Endothelial cell of umbilical vein (primary cell): ENCODE results near the gene PTDSS2. TPM values are rescaled to one million over a fixed set of nuclear protein-coding genes. Genes with fewer than 3 reads are reported as not detected.

Experiments used
- BruUV-seq: library from RNA; stranded (reverse); fragments of 400-500 nt; replicated peaks from 2 replicates; lab custom pipeline; 2021; lab: Mats Ljungman, UMichigan
- CTCF ChIA-PET: fragments of 300-600, 350-600 bp; sonication (Branson Sonifier 250); formaldehyde crosslinking; loops from one replicate; lab custom pipeline; 2021; ENCODE audit warnings: antibody characterized with exemption, inconsistent platforms; lab: Charles Lee
- POLR2A ChIA-PET: fragments of 300-600, 350-600 bp; sonication (Branson Sonifier 250); formaldehyde crosslinking; loops from one replicate; lab custom pipeline; 2021; ENCODE audit warnings: antibody characterized with exemption, inconsistent platforms; lab: Charles Lee
- DNase-seq: peaks from one replicate; pipeline ENCODE4 v3.0.0-alpha.2; 2011; ENCODE audit warnings: low read depth, low spot score
- FAIRE-seq: peaks from 2 replicates; lab custom pipeline; 2011; peaks lifted over from hg19 to GRCh38; lab: Jason Lieb, UNC
- H2AFZ ChIP-seq: 2 replicates; pipeline ENCODE4 v1.6.0; 2012; ENCODE audit warnings: low read depth, low read length, control low read depth, inconsistent platforms
- H3K27ac ChIP-seq: 2 replicates; pipeline ENCODE4 v1.5.1; 2011; ENCODE audit warnings: low read depth, mild to moderate bottlenecking, control low read depth, low read length, moderate library complexity; ENCODE audit not compliant: insufficient read depth
- H3K27me3 ChIP-seq, 2 experiments: 2 replicates each; pipeline versions ENCODE4 v1.6.0 to v1.6.1; 2011; ENCODE audit warnings: low read length in 2 of 2, mixed read lengths in 1 of 2; ENCODE audit not compliant: control insufficient read depth in 2 of 2, insufficient read depth in 2 of 2
- H3K36me3 ChIP-seq, 2 experiments: 2 replicates in 1 of 2; 3 replicates in 1 of 2; pipeline ENCODE4 v1.5.1; 2011; ENCODE audit warnings: low read length in 2 of 2, mild to moderate bottlenecking in 1 of 2, moderate library complexity in 1 of 2; ENCODE audit not compliant: control insufficient read depth in 2 of 2, insufficient read depth in 2 of 2; ENCODE audit errors: extremely low read depth in 1 of 2
- H3K4me1 ChIP-seq: 3 replicates; pipeline ENCODE4 v1.5.1; 2011; ENCODE audit warnings: mild to moderate bottlenecking, low read length; ENCODE audit not compliant: control insufficient read depth, insufficient read depth; ENCODE audit errors: extremely low read depth
- H3K4me2 ChIP-seq: 2 replicates; pipeline ENCODE4 v1.6.1; 2011; ENCODE audit warnings: low read length, control low read depth, mixed read lengths; ENCODE audit not compliant: insufficient read depth
- H3K4me3 ChIP-seq, 3 experiments: fragments of 200-600 bp in 1 of 3; sonication (generic), shearing (Covaris generic) in 1 of 3; replicated peaks in 1 of 3; 2 replicates each; pipeline ENCODE4 v1.5.1; 2011 to 2016; ENCODE audit warnings: control low read depth in 3 of 3, low read length in 3 of 3, mild to moderate bottlenecking in 2 of 3, inconsistent platforms in 1 of 3, low read depth in 1 of 3, moderate library complexity in 1 of 3; ENCODE audit not compliant: insufficient read depth in 1 of 3
- H3K79me2 ChIP-seq: 2 replicates; pipeline ENCODE4 v1.6.0; 2012; ENCODE audit warnings: low read length, inconsistent platforms; ENCODE audit not compliant: control insufficient read depth, insufficient read depth
- H3K9ac ChIP-seq: replicated peaks from 2 replicates; pipeline ENCODE3; 2011; ENCODE audit warnings: low read length, control low read depth; ENCODE audit not compliant: insufficient read depth; ENCODE audit errors: extremely low read depth
- H3K9me1 ChIP-seq: replicated peaks from 3 replicates; pipeline ENCODE4 v1.6.0; 2011; ENCODE audit warnings: mild to moderate bottlenecking, low read length; ENCODE audit not compliant: control insufficient read depth, insufficient read depth; ENCODE audit errors: extremely low read depth
- H3K9me3 ChIP-seq: replicated peaks from 2 replicates; pipeline ENCODE4 v1.5.1; 2012; ENCODE audit warnings: low read length, inconsistent platforms; ENCODE audit not compliant: control insufficient read depth, insufficient read depth
- H4K20me1 ChIP-seq: replicated peaks from 2 replicates; pipeline ENCODE3; 2011; ENCODE audit warnings: mild to moderate bottlenecking, low read length; ENCODE audit not compliant: control insufficient read depth, insufficient read depth; ENCODE audit errors: extremely low read depth
- CTCF ChIP-seq, 2 donors: IDR thresholded peaks; 1 replicate in 1 of 2; 2 replicates in 1 of 2; pipeline ENCODE4 v1.5.1; 2011; ENCODE audit warnings: low read length in 2 of 2, mild to moderate bottlenecking in 2 of 2, moderate library complexity in 2 of 2, control low read depth in 1 of 2, inconsistent platforms in 1 of 2, low read depth in 1 of 2; ENCODE audit not compliant: insufficient read depth in 1 of 2; ENCODE audit errors: extremely low read depth in 1 of 2
- EZH2 ChIP-seq: IDR thresholded peaks from 2 replicates; pipeline ENCODE4 v1.6.1; 2012; ENCODE audit warnings: borderline replicate concordance, low read depth, mild to moderate bottlenecking, moderate library complexity, low read length, inconsistent platforms; ENCODE audit not compliant: severe bottlenecking
- FOS ChIP-seq: IDR thresholded peaks from 2 replicates; pipeline ENCODE4 v1.6.1; 2011; ENCODE audit warnings: mild to moderate bottlenecking, low read length, moderate library complexity, borderline replicate concordance; ENCODE audit not compliant: insufficient read depth
- GATA2 ChIP-seq: IDR thresholded peaks from 2 replicates; pipeline ENCODE4 v1.7.0; 2011; ENCODE audit warnings: low read depth, mild to moderate bottlenecking, moderate library complexity, mixed read lengths, low read length; ENCODE audit not compliant: insufficient read length, insufficient read depth
- JUN ChIP-seq: IDR thresholded peaks from 2 replicates; pipeline ENCODE4 v1.6.1; 2011; ENCODE audit warnings: borderline replicate concordance, low read depth; ENCODE audit not compliant: insufficient read length, insufficient read depth
- MAX ChIP-seq: IDR thresholded peaks from 2 replicates; pipeline ENCODE4 v1.6.1; 2011; ENCODE audit not compliant: insufficient read depth, insufficient read length
- MYC ChIP-seq: IDR thresholded peaks from one replicate; pipeline ENCODE4 v1.6.1; 2011; ENCODE audit warnings: mild to moderate bottlenecking, low read depth, low read length
- POLR2A ChIP-seq: IDR thresholded peaks from 2 replicates; pipeline ENCODE4 v1.6.1; 2012; ENCODE audit warnings: low read depth, mild to moderate bottlenecking, control low read depth, low read length
- POLR2AphosphoS5 ChIP-seq: IDR thresholded peaks from 2 replicates; pipeline ENCODE4 v1.6.1; 2012; ENCODE audit warnings: low read depth, mild to moderate bottlenecking, control low read depth, low read length, moderate library complexity; ENCODE audit not compliant: insufficient read depth
- dilution Hi-C: fragments of 300-500 bp; cut with MboI; formaldehyde crosslinking; loops from one replicate; pipeline ENCODE4 v1.15.0; 2019; ENCODE audit warnings: low sequenced_read_pairs; ENCODE audit not compliant: extremely low pct_ligation_motif_present
- intact Hi-C: fragments of 100-400 bp; cut with micrococcal nuclease; formaldehyde crosslinking; loops from one replicate; pipeline ENCODE4 v1.10.0; 2022
- polyA plus RNA-seq, 4 experiments: library from polyadenylated mRNA; depleted of rRNA in 3 of 4; stranded (reverse) in 3 of 4; unstranded in 1 of 4; fragments of >200 nt; gene quantifications; 2 replicates each; pipeline versions ENCODE4 v1.2.1 to v1.2.3, GENCODE V29; 2011 to 2012; ENCODE audit warnings: missing spikeins in 1 of 4
- total RNA-seq: library from RNA; stranded (reverse); gene quantifications from 2 replicates; pipeline ENCODE4 v1.2.3, GENCODE V29; 2021

Gene PTDSS2
- total and polyA plus RNA-seq, 2 donors (not counting 3 experiments of a cell fraction or from before 2014, with no cell fraction given): 41.4 to 46.8 TPM

DNA sequence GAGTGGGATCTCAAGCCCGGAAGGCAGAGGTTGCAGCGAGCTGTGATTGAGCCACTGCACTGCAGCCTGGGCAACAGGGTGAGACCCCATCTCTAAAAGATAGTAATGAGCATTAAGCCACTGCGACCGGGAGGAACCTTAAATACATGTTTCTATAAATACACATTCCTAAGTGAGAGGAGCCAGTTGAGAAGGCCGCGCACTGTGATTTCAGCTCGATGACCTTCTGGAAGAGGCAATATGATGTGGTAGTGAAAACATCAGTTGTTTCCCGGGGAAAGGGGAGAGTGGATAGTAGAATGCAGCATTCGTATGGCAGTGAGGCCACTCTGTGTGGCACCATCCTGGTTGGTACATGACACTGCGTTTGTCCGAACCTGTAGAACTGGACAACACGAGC, 18.0 kb downstream of the PTDSS2 start:
- CTCF ChIA-PET: no interaction called here
- peaks cover 20% of the 10 kb centered on the region for H3K79me2 ChIP-seq
- H3K27ac ChIP-seq: no peak overlapping the region
- intact Hi-C loops (no loop called here), dilution Hi-C loops (no loop called here)
- no peak overlapping the region for H2AFZ ChIP-seq
- H3K4me2 ChIP-seq: no peak overlapping the region
- no peaks in the 10 kb centered on the region for H3K9me1 ChIP-seq
- TF ChIP-seq JUN (no peak), POLR2A (no peak), FOS (no peak), POLR2AphosphoS5 (no peak)
- H3K4me1 ChIP-seq: peaks cover 10% of the 10 kb centered on the region
- H3K36me3 ChIP-seq: no peaks in the 10 kb centered on the region
- no peaks in the 10 kb centered on the region for H4K20me1 ChIP-seq
- no peaks in the 10 kb centered on the region for H3K27me3 ChIP-seq
- DNase-seq: no peak
- POLR2A ChIA-PET: no interaction called here
- FAIRE-seq: no peak
- H3K4me3 ChIP-seq: no peak overlapping the region
- H3K9ac ChIP-seq: no peak overlapping the region
- no TSS peak for BruUV-seq
- H3K9me3 ChIP-seq: no peaks in the 10 kb centered on the region

DNA sequence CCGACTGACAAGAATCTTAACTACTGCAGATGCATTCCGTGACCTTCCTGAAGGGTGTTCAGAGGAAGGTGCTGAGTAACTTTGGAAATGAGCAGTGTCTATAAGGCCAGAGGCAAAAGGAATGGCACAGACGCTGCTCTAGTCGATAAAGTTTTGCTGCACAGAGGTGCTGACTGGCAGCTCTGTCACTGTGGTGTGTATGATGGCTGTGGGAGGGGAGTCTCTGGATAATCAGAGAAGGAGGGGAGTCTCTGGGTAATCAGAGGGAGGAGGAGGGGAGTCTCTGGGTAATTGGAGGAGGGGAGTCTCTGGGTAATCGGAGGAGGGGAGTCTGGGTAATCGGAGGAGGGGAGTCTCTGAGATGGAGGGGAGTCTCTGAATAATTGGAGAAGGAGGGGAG, 18.4 kb downstream of the PTDSS2 start:
- no peak for DNase-seq
- Histone ChIP-seq H3K4me1 (peaks cover 10% of the 10 kb centered on the region), H3K79me2 (peaks cover 20% of the 10 kb centered on the region), H3K27ac (no peak overlapping the region), H2AFZ (no peak overlapping the region), H3K9ac (no peak overlapping the region), H3K4me2 (no peak overlapping the region), H4K20me1 (no peaks in the 10 kb centered on the region), H3K27me3 (no peaks in the 10 kb centered on the region), H3K4me3 (no peak overlapping the region), H3K9me3 (no peaks in the 10 kb centered on the region), H3K9me1 (no peaks in the 10 kb centered on the region), H3K36me3 (no peaks in the 10 kb centered on the region)
- dilution Hi-C loops: no loop called here
- FAIRE-seq: peak; percentile 26
- intact Hi-C loops: no loop called here
- BruUV-seq: no TSS peak
- ChIA-PET POLR2A (no interaction called here), CTCF (no interaction called here)
- no peak for TF ChIP-seq POLR2AphosphoS5
- no peak for TF ChIP-seq FOS
- TF ChIP-seq GATA2: no peak
- TF ChIP-seq MAX: no peak
- no peak for TF ChIP-seq EZH2
- no peak for TF ChIP-seq POLR2A
- no peak for TF ChIP-seq CTCF (IDR thresholded peaks at IDR 0.05; ENCODE audit: extremely low read depth in 1 of 2, insufficient read depth in 1 of 2, low read depth in 1 of 2, low read length in 2 of 2)
- TF ChIP-seq JUN: no peak
- TF ChIP-seq MYC: no peak
